ENCODE measurements around the gene HAL.

The HAL gene

GRCh38 chr12:95996034-95996658 lies at the start of gene HAL:
TSS of gene HAL (minus strand) at chr12:95996344. CDS start at chr12:95995910, 434 bp downstream.
- DNase-seq = no peak

- no peak for DNase-seq
Measured at GRCh38 chr12:96045566-96045965, 49.4 kb upstream of the HAL start.

GRCh38 chr12:96044943-96045290 lies 48.8 kb upstream of the HAL start:
- DNase-seq = no peak

- DNase-seq = no peak
Measured at GRCh38 chr12:96044017-96044942, 48.1 kb upstream of the HAL start.

GRCh38 chr12:96041181-96041580 lies 45.0 kb upstream of the HAL start:
- no peak for DNase-seq

- no peak for DNase-seq
Measured at GRCh38 chr12:96040305-96041133, 44.4 kb upstream of the HAL start.

- no peak for DNase-seq
Measured at GRCh38 chr12:96039516-96039915, 43.4 kb upstream of the HAL start.

GRCh38 chr12:96036765-96037455 lies 40.8 kb upstream of the HAL start:
- no peak for DNase-seq

GRCh38 chr12:96035283-96036236 lies 39.4 kb upstream of the HAL start, which contains the start of gene LTA4H:
TSS of gene LTA4H (minus strand) at chr12:96035587. CDS start at chr12:96035519, 68 bp downstream.
- DNase-seq = peak; percentile 99

GRCh38 chr12:96034621-96035282 lies 38.6 kb upstream of the HAL start:
- peak; percentile 6 for DNase-seq

GRCh38 chr12:96033549-96034389 lies 37.6 kb upstream of the HAL start:
- no peak for DNase-seq

- DNase-seq = no peak
Measured at GRCh38 chr12:96029826-96030225, 33.7 kb upstream of the HAL start.

GRCh38 chr12:96028538-96028937 lies 32.4 kb upstream of the HAL start:
- DNase-seq = no peak

GRCh38 chr12:96026331-96026730 lies 30.2 kb upstream of the HAL start:
- no peak for DNase-seq

GRCh38 chr12:96025518-96025917 lies 29.4 kb upstream of the HAL start:
- DNase-seq = no peak

- no peak for DNase-seq
Measured at GRCh38 chr12:96020314-96021003, 24.3 kb upstream of the HAL start.

GRCh38 chr12:96015672-96016071 lies 19.5 kb upstream of the HAL start:
- DNase-seq = no peak

GRCh38 chr12:96014943-96015599 lies 18.9 kb upstream of the HAL start:
- DNase-seq = no peak

GRCh38 chr12:96007729-96008128 lies 11.6 kb upstream of the HAL start:
- no peak for DNase-seq

Data from NCI-H510A (cell line).